ENCODE results near the gene GLT1D1. TPM values are rescaled to one million over a fixed set of nuclear protein-coding genes. Genes with fewer than 3 reads are reported as not detected.
"Not testable (repeated sequence)": the region's sequence is repeated elsewhere in the genome, so short reads cannot be mapped to it uniquely, and the experiment has no call there.

Gene GLT1D1
- not detected for polyA plus RNA-seq (2012; ENCODE audit: insufficient read depth, insufficient read length, low read depth)

DNA sequence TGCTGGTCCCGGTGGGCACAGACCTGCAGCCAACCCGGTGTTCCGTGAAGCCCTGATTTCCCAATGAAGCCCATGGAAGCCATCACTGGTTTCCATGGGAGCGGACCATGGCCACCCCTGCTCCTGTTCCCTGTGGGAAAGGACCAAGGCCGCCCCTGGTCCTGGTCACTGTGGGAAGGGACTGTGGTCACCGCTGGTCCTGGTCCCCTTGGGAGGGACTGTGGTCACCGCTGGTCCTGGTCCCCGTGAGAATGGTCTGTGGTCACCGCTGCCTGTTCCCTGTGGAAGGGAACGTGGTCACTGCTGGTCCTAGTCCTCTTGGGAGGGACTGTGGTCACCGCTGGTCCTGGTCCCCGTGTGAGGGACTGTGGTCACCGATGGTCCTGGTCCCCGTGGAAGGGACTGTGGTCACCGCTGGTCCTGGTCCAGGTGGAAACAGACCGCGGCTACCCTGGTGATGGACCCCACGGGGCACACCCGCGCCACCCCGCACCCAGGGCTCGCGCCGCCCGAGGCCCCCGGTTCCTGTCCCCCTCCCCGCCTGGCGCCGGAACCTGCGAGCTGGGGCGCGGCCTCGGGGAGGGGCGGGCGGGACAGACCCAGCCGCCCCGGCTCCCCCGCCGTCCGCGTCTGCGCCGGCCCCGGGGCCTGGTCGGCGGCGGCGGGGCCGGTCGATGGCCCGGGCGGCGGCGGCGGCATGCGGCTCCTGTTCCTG, at the start of gene GLT1D1:
TSS of gene GLT1D1 (plus strand) at position 594 of the 715 bp plus-strand sequence. CDS start at position 698, 104 bp downstream.
- Histone ChIP-seq H3K36me3 (no peaks in the 10 kb centered on the region), H3K4me1 (no peaks in the 10 kb centered on the region), H3K9me3 (no peaks in the 10 kb centered on the region), H3K4me3 (ENCODE audit: low read depth, low read length) (no peak within 1 kb of the TSS), H3K27me3 (no peaks in the 10 kb centered on the region)
- no peak for DNase-seq
- TF ChIP-seq, protein P1, sequence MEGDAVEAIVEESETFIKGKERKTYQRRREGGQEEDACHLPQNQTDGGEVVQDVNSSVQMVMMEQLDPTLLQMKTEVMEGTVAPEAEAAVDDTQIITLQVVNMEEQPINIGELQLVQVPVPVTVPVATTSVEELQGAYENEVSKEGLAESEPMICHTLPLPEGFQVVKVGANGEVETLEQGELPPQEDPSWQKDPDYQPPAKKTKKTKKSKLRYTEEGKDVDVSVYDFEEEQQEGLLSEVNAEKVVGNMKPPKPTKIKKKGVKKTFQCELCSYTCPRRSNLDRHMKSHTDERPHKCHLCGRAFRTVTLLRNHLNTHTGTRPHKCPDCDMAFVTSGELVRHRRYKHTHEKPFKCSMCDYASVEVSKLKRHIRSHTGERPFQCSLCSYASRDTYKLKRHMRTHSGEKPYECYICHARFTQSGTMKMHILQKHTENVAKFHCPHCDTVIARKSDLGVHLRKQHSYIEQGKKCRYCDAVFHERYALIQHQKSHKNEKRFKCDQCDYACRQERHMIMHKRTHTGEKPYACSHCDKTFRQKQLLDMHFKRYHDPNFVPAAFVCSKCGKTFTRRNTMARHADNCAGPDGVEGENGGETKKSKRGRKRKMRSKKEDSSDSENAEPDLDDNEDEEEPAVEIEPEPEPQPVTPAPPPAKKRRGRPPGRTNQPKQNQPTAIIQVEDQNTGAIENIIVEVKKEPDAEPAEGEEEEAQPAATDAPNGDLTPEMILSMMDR (IDR thresholded peaks at IDR 0.05; ENCODE audit: low read depth, low read length), result no peak

DNA sequence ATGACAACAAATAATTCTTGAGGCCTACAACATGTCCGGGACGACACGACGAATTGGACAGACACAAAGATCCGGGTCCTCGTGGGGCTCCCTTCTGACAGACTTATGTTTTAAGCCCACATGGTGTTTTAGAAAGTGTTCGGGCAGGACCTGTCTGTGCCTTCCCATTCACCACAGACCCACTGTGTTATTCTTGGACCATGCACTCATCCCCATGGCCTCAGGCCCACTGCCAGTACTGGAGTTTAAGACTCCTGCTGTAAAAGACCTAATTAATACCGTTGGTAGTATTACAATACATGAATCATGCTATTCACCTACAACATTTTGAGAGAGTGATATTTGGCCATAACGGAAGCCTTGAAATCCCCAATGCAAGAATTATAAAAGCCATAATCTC, 49.5 kb upstream of the GLT1D1 start:
- H3K4me3 ChIP-seq (ENCODE audit: low read depth, low read length), result no peak overlapping the region
- no peak for DNase-seq
- peaks cover 46% of the 10 kb centered on the region for H3K36me3 ChIP-seq
- H3K4me1 ChIP-seq, result no peaks in the 10 kb centered on the region
- TF ChIP-seq, protein P1 (IDR thresholded peaks at IDR 0.05; ENCODE audit: low read depth, low read length), result no peak
- no peaks in the 10 kb centered on the region for H3K27me3 ChIP-seq
- H3K9me3 ChIP-seq, result no peaks in the 10 kb centered on the region

DNA sequence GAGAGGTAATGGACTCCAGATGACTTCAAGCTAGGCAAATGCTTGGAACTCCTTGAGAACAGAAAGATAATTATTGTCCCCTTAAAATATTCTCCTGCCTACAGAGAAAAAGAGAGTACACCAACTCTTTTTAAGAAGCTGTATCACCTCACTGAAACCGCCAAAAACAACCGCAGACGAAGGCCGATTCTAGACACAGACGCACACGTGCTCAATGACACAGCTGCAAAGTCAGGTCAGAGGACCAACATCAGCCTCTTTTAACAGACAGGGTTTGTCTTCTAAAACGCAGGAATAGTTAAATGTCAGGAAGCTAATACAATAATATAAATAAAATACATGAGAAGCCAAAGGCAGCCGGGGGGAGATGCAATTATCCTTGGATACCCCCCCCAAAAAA, 48.5 kb upstream of the GLT1D1 start:
- Histone ChIP-seq H3K27me3 (no peaks in the 10 kb centered on the region), H3K36me3 (peaks cover 42% of the 10 kb centered on the region), H3K9me3 (no peaks in the 10 kb centered on the region), H3K4me1 (no peaks in the 10 kb centered on the region), H3K4me3 (ENCODE audit: low read depth, low read length) (no peak overlapping the region)
- TF ChIP-seq, protein P1 (IDR thresholded peaks at IDR 0.05; ENCODE audit: low read depth, low read length), result no peak
- DNase-seq, result no peak

DNA sequence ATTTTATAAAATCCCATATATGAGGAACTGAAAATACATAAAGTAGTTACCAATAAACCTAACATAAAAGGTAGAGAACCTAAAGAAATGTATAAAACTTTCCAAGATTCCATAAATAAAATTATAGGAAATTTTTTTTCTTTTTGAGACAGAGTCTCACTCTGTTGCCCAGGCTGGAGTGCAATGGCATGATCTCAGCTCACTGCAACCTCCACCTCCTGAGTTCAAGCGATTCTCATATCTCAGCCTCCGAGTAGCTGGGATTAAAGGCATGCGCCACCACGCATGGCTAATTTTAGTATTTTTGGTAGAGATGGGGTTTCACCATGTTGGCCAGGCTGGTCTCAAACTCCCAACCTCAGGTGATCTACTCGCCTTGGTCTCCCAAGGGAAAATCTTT, 47.9 kb upstream of the GLT1D1 start:
- peaks cover 35% of the 10 kb centered on the region for H3K36me3 ChIP-seq
- not testable (repeated sequence) for H3K4me1 ChIP-seq; H3K27me3 ChIP-seq; H3K9me3 ChIP-seq; DNase-seq; H3K4me3 ChIP-seq (ENCODE audit: low read depth, low read length)

DNA sequence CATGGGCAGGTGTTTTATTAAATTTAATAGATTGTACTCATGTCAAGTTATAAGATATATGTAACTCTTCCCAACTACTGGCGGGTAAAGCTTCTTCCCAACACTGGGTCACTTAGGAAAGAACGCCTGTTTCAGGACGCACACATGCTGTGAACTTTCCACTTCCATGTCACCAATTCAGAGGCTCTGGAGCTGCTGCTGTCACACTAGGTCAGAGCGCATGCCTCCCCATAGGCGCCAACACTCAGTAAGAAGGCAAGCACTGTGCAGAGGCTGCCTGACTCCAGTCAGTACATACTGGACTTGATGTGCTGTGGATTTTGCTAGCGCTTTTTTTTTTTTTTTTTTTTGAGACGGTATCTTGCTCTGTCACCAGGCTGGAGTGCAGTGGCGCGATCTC, 46.7 kb upstream of the GLT1D1 start:
- Histone ChIP-seq H3K9me3 (no peaks in the 10 kb centered on the region), H3K4me3 (ENCODE audit: low read depth, low read length) (no peak overlapping the region), H3K36me3 (peaks cover 28% of the 10 kb centered on the region), H3K4me1 (no peaks in the 10 kb centered on the region), H3K27me3 (no peaks in the 10 kb centered on the region)
- DNase-seq, result no peak
- TF ChIP-seq, protein P1 (IDR thresholded peaks at IDR 0.05; ENCODE audit: low read depth, low read length), result no peak

DNA sequence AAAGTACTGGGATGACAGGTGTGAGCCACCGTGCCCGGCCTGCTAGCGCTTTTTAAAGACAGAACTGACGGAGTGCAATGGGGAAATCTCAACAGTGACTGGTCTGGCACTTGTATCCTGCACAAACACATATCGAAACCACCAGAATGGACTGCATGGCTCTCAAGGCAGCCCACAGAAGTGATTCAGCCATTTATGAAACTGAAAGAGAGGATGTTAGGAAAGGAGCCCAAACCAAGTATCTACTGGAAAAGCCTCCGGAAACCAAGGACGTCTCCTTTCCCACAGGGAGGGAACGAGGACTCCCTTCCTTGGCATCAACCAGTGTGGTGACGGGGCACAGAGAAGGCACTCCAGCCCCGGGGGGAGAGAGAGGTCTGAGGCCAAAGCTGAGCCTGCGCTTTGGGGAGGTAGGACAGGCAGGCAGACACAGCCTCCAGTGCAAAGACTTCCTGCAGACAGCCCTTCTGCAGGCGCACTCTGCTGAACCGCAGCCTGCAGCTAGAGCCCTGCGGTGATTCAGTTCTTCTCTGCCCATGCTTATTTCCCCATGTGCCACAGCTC, 46.0 kb upstream of the GLT1D1 start:
- Histone ChIP-seq H3K36me3 (peaks cover 28% of the 10 kb centered on the region), H3K4me1 (no peaks in the 10 kb centered on the region), H3K27me3 (no peaks in the 10 kb centered on the region), H3K4me3 (ENCODE audit: low read depth, low read length) (no peak overlapping the region), H3K9me3 (no peaks in the 10 kb centered on the region)
- TF ChIP-seq, protein P1 (IDR thresholded peaks at IDR 0.05; ENCODE audit: low read depth, low read length), result no peak
- DNase-seq, result no peak

Data from BE2C (cell line).